CD4-positive, alpha-beta memory T cell (primary cell): ENCODE measurements around the gene PRR30. TPM values are rescaled to one million over a fixed set of nuclear protein-coding genes. Genes with fewer than 3 reads are reported as not detected.

Experiments used
- CTCF ChIA-PET: fragments of 350-600 bp; sonication (Branson Sonifier 250); formaldehyde crosslinking; loops from one replicate; lab custom pipeline; 2021; ENCODE audit warnings: inconsistent platforms; ENCODE audit not compliant: partially characterized antibody; lab: Charles Lee
- POLR2A ChIA-PET: fragments of 350-600 bp; sonication (Branson Sonifier 250); formaldehyde crosslinking; loops from one replicate; lab custom pipeline; 2021; ENCODE audit not compliant: partially characterized antibody; lab: Charles Lee
- DNase-seq, 5 donors: peaks; one replicate each; pipeline versions ENCODE4 v3.0.0 to v3.0.0-alpha.2; 2020 to 2022; ENCODE audit warnings: mixed read lengths in 1 of 5
- H3K27ac ChIP-seq: one replicate; pipeline ENCODE4 v1.7.0; 2013; ENCODE audit warnings: low read depth, low read length
- H3K27me3 ChIP-seq: 2 replicates; pipeline ENCODE4 v1.7.0; 2013; ENCODE audit warnings: mild to moderate bottlenecking, low read length, moderate library complexity; ENCODE audit not compliant: insufficient read depth
- H3K36me3 ChIP-seq: 2 replicates; pipeline ENCODE4 v1.7.0; 2013; ENCODE audit warnings: mild to moderate bottlenecking, low read length, moderate library complexity; ENCODE audit not compliant: insufficient read depth
- H3K4me1 ChIP-seq: 2 replicates; pipeline ENCODE4 v1.7.0; 2013; ENCODE audit warnings: mild to moderate bottlenecking, low read length, moderate library complexity; ENCODE audit not compliant: insufficient read depth
- H3K4me3 ChIP-seq, 2 donors: one replicate each; pipeline ENCODE4 v1.7.0; 2013; ENCODE audit warnings: low read length in 2 of 2, mild to moderate bottlenecking in 1 of 2
- H3K9me3 ChIP-seq, 2 donors: one replicate each; pipeline ENCODE4 v1.7.0; 2013; ENCODE audit warnings: low read length in 2 of 2, control low read depth in 1 of 2; ENCODE audit not compliant: control insufficient read depth in 1 of 2
- H3K27ac Mint-ChIP-seq, 7 donors: one replicate each; pipeline ENCODE4 v1.8.0; 2020 to 2021; ENCODE audit warnings: mixed read lengths in 7 of 7, mild to moderate bottlenecking in 6 of 7, inconsistent platforms in 3 of 7, moderate library complexity in 3 of 7
- H3K27me3 Mint-ChIP-seq, 2 donors: one replicate each; pipeline ENCODE4 v1.8.0; 2020 to 2021; ENCODE audit warnings: mixed read lengths in 2 of 2
- H3K36me3 Mint-ChIP-seq, 2 donors: one replicate each; pipeline ENCODE4 v1.8.0; 2020 to 2021; ENCODE audit warnings: mixed read lengths in 2 of 2, inconsistent platforms in 1 of 2, mild to moderate bottlenecking in 1 of 2
- H3K4me1 Mint-ChIP-seq, 4 donors: one replicate each; pipeline ENCODE4 v1.8.0; 2020 to 2021; ENCODE audit warnings: mixed read lengths in 4 of 4, mild to moderate bottlenecking in 1 of 4
- H3K4me3 Mint-ChIP-seq, 8 donors: one replicate each; pipeline ENCODE4 v1.8.0; 2020 to 2021; ENCODE audit warnings: mixed read lengths in 8 of 8, mild to moderate bottlenecking in 7 of 8, moderate library complexity in 6 of 8, inconsistent platforms in 3 of 8
- H3K9me3 Mint-ChIP-seq, 8 donors: one replicate each; pipeline ENCODE4 v1.8.0; 2020 to 2021; ENCODE audit warnings: mixed read lengths in 8 of 8, mild to moderate bottlenecking in 5 of 8, inconsistent platforms in 3 of 8, moderate library complexity in 1 of 8
- intact Hi-C: fragments of 100-400 bp; cut with micrococcal nuclease; formaldehyde crosslinking; loops from one replicate; pipeline ENCODE4 v1.15.1; 2023
- polyA plus RNA-seq, 2 donors: library from polyadenylated mRNA; unstranded; fragments of 300-500 nt; fragmentation: Illumina TruSeq; gene quantifications; one replicate each; pipeline ENCODE4 v1.2.3, GENCODE V29; 2021
- total RNA-seq, 2 experiments: library from RNA; stranded (reverse); gene quantifications; one replicate each; pipeline ENCODE4 v1.2.3, GENCODE V29; 2021

Gene PRR30
- total and polyA plus RNA-seq, 4 experiments from 2014 or later: not detected

- H3K36me3 ChIP-seq: peaks cover 23% of the 10 kb centered on the region
- ChIA-PET POLR2A (interaction anchor here (1.0 to 5.8 kb wide), 11 partner anchors 10 to 275 kb away, joined by 3 to 99 read pairs (median 4); partner anchors contain the start of genes ABHD1, AGBL5, MPV17 and OST4), CTCF (interaction anchor here (0.8 to 3.5 kb wide), 2 partner anchors 11 to 234 kb away, joined by 3 to 26 read pairs; partner anchors contain the start of gene ABHD1)
- Mint-ChIP-seq H3K36me3 (peaks cover 3 to 33% of the 10 kb centered on the region in 2 donors), H3K9me3 (peaks cover 0 to 1% (median 0%) of the 10 kb centered on the region in 8 donors), H3K27me3 (no peaks in the 10 kb centered on the region), H3K4me3 (peak overlapping the region; percentile 92 to 99 (median 96)), H3K4me1 (peaks cover 12 to 36% (median 23%) of the 10 kb centered on the region in 4 donors), H3K27ac (peak overlapping the region; percentile 80 to 99 (median 98))
- H3K27me3 ChIP-seq: no peaks in the 10 kb centered on the region
- peak overlapping the region; percentile 92 for H3K27ac ChIP-seq
- intact Hi-C loops: loop anchor here (1.0 to 10.0 kb wide), 6 partner anchors 12 to 640 kb away; partner anchors contain the start of genes ABHD1, ATRAID, EIF2B4 and KHK
- H3K4me3 ChIP-seq: peak overlapping the region in 1 of 2 donors; percentile 89
- H3K9me3 ChIP-seq: no peaks in the 10 kb centered on the region
- peaks cover 26% of the 10 kb centered on the region for H3K4me1 ChIP-seq
- DNase-seq: no peak
These were observed 4.3 kb downstream of the PRR30 start for GRCh38 chr2:27134781-27135477.

- Histone ChIP-seq H3K27ac (peak within 1 kb of the TSS; percentile 92), H3K4me3 (peak within 1 kb of the TSS; percentile 52 to 89), H3K27me3 (no peaks in the 10 kb centered on the region), H3K9me3 (no peaks in the 10 kb centered on the region), H3K36me3 (peaks cover 23% of the 10 kb centered on the region), H3K4me1 (peaks cover 26% of the 10 kb centered on the region)
- H3K27ac Mint-ChIP-seq: peak within 1 kb of the TSS; percentile 80 to 99 (median 98)
- H3K9me3 Mint-ChIP-seq: peaks cover 0 to 1% (median 0%) of the 10 kb centered on the region in 8 donors
- peaks cover 8 to 40% of the 10 kb centered on the region in 2 donors for H3K36me3 Mint-ChIP-seq
- H3K27me3 Mint-ChIP-seq: no peaks in the 10 kb centered on the region
- peak; percentile 94 to 98 (median 98) for DNase-seq
- CTCF ChIA-PET: interaction anchor here (0.8 to 3.5 kb wide), 4 partner anchors 10 to 235 kb away, joined by 3 to 26 read pairs (median 4); partner anchors contain the start of genes ABHD1 and KHK
- intact Hi-C loops: loop anchor here (1.0 to 10.0 kb wide), 6 partner anchors 11 to 641 kb away; partner anchors contain the start of genes ABHD1, ATRAID, EIF2B4 and KHK
- peaks cover 12 to 36% (median 26%) of the 10 kb centered on the region in 4 donors for H3K4me1 Mint-ChIP-seq
- POLR2A ChIA-PET: interaction anchor here (0.8 to 5.8 kb wide), 17 partner anchors 10 to 276 kb away, joined by 3 to 99 read pairs (median 4); partner anchors contain the start of genes ABHD1, AGBL5, ATRAID and EIF2B4
- peak within 1 kb of the TSS; percentile 92 to 99 (median 96) for H3K4me3 Mint-ChIP-seq
These were observed 5.1 kb downstream of the PRR30 start, which contains the start of gene PREB for GRCh38 chr2:27133905-27134780. TSS of gene PREB (minus strand) at chr2:27134636. CDS start at chr2:27134421, 215 bp downstream.

- Histone ChIP-seq H3K4me1 (peaks cover 26% of the 10 kb centered on the region), H3K9me3 (no peaks in the 10 kb centered on the region), H3K36me3 (peaks cover 23% of the 10 kb centered on the region), H3K27ac (peak overlapping the region; percentile 92), H3K4me3 (peak overlapping the region; percentile 52 to 89), H3K27me3 (no peaks in the 10 kb centered on the region)
- peak overlapping the region; percentile 92 to 99 (median 96) for H3K4me3 Mint-ChIP-seq
- intact Hi-C loops: loop anchor here (10.0 kb wide), 1 partner anchor 641 kb away; the partner anchor contains the start of gene MRPL33
- H3K27me3 Mint-ChIP-seq: no peaks in the 10 kb centered on the region
- peaks cover 0 to 1% (median 0%) of the 10 kb centered on the region in 8 donors for H3K9me3 Mint-ChIP-seq
- H3K27ac Mint-ChIP-seq: peak overlapping the region; percentile 80 to 91 (median 90)
- CTCF ChIA-PET: interaction anchor here (1.1 to 3.5 kb wide), 3 partner anchors 10 to 58 kb away, joined by 3 to 26 read pairs (median 4); partner anchors contain the start of genes ABHD1 and KHK
- peaks cover 14 to 38% (median 27%) of the 10 kb centered on the region in 4 donors for H3K4me1 Mint-ChIP-seq
- H3K36me3 Mint-ChIP-seq: peaks cover 8 to 45% of the 10 kb centered on the region in 2 donors
- DNase-seq: peak in 2 of 5 donors; percentile 12 to 13
- POLR2A ChIA-PET: interaction anchor here (0.5 to 5.8 kb wide), 13 partner anchors 9 to 237 kb away, joined by 3 to 99 read pairs (median 5); partner anchors contain the start of genes ABHD1, AGBL5, ATRAID and EIF2B4
These were observed 5.9 kb downstream of the PRR30 start for GRCh38 chr2:27133195-27133875.

GRCh38 chr2:27131429-27131828 lies 7.8 kb downstream of the PRR30 start:
- peaks cover 23% of the 10 kb centered on the region for H3K36me3 ChIP-seq
- intact Hi-C loops: loop anchor here (10.0 kb wide), 1 partner anchor 643 kb away; the partner anchor contains the start of gene MRPL33
- CTCF ChIA-PET: no interaction called here
- DNase-seq: no peak
- Mint-ChIP-seq H3K4me3 (peak overlapping the region in 3 of 8 donors; percentile 28 to 61 (median 35)), H3K9me3 (peaks cover 0 to 1% (median 0%) of the 10 kb centered on the region in 8 donors), H3K36me3 (peaks cover 8 to 45% of the 10 kb centered on the region in 2 donors), H3K27me3 (no peaks in the 10 kb centered on the region), H3K27ac (peak overlapping the region in 4 of 7 donors; percentile 4 to 66 (median 58)), H3K4me1 (peaks cover 14 to 38% (median 27%) of the 10 kb centered on the region in 4 donors)
- H3K9me3 ChIP-seq: no peaks in the 10 kb centered on the region
- H3K27me3 ChIP-seq: no peaks in the 10 kb centered on the region
- no peak overlapping the region for H3K27ac ChIP-seq
- peaks cover 26% of the 10 kb centered on the region for H3K4me1 ChIP-seq
- no peak overlapping the region for H3K4me3 ChIP-seq
- POLR2A ChIA-PET: interaction anchor here (5.8 kb wide), 1 partner anchor 7 kb away, joined by 99 read pairs; the partner anchor contains the start of gene ABHD1

- no peak for DNase-seq
- POLR2A ChIA-PET: no interaction called here
- no peaks in the 10 kb centered on the region for H3K27me3 Mint-ChIP-seq
- H3K4me1 Mint-ChIP-seq: peaks cover 14 to 38% (median 27%) of the 10 kb centered on the region in 4 donors
- H3K4me3 Mint-ChIP-seq: no peak overlapping the region
- Histone ChIP-seq H3K36me3 (peaks cover 23% of the 10 kb centered on the region), H3K9me3 (no peaks in the 10 kb centered on the region), H3K27me3 (no peaks in the 10 kb centered on the region), H3K4me1 (peaks cover 26% of the 10 kb centered on the region), H3K4me3 (no peak overlapping the region), H3K27ac (no peak overlapping the region)
- intact Hi-C loops: loop anchor here (10.0 kb wide), 1 partner anchor 644 kb away; the partner anchor contains the start of gene MRPL33
- peaks cover 8 to 45% of the 10 kb centered on the region in 2 donors for H3K36me3 Mint-ChIP-seq
- peak overlapping the region in 2 of 7 donors; percentile 41 to 64 for H3K27ac Mint-ChIP-seq
- CTCF ChIA-PET: no interaction called here
- H3K9me3 Mint-ChIP-seq: peaks cover 0 to 1% (median 0%) of the 10 kb centered on the region in 8 donors
These were observed 8.8 kb downstream of the PRR30 start for GRCh38 chr2:27130396-27130795.
